IMR-90 (cell line): ENCODE data around the gene CPLX3. TPM values are rescaled to one million over a fixed set of nuclear protein-coding genes. Genes with fewer than 3 reads are reported as not detected.

Experiments
- ATAC-seq: fragments of 200-7000 bp; cut with Tn5 transposase; 2 replicates; pipeline ENCODE4 v1.9.1; 2020; ENCODE audit warnings: low read depth, mild to moderate bottlenecking, moderate library complexity
- Bru-seq: library from RNA; stranded (reverse); fragments of 400-500 nt; gene quantifications from one replicate; lab custom pipeline; 2021; lab: Mats Ljungman, UMichigan
- BruChase-seq, 2 experiments: library from RNA; stranded (reverse); fragments of 400-500 nt; gene quantifications; one replicate each; lab custom pipeline; 2021; lab: Mats Ljungman, UMichigan
- BruUV-seq: library from RNA; stranded (reverse); fragments of 400-500 nt; replicated peaks from 2 replicates; lab custom pipeline; 2021; lab: Mats Ljungman, UMichigan
- CTCF ChIA-PET: fragments of 300-600 bp; formaldehyde crosslinking; extraction: SDS; loops from one replicate; lab custom pipeline; 2021; ENCODE audit warnings: antibody characterized with exemption; lab: Yijun Ruan, JAX
- POLR2A ChIA-PET: fragments of 300-600 bp; sonication (Branson Sonifier 250); formaldehyde crosslinking; loops from one replicate; lab custom pipeline; 2022; ENCODE audit warnings: antibody characterized with exemption; ENCODE audit not compliant: unreplicated experiment; lab: Charles Lee
- DNase-seq: peaks from one replicate; pipeline ENCODE4 v3.0.0; 2013
- H2AFZ ChIP-seq: replicated peaks from 2 replicates; pipeline ENCODE3; 2013; ENCODE audit warnings: low read length, mild to moderate bottlenecking; ENCODE audit not compliant: poor library complexity
- H2AK5ac ChIP-seq: 2 replicates; pipeline ENCODE4 v1.6.1; 2013; ENCODE audit warnings: low read depth, low read length, inconsistent platforms
- H2AK9ac ChIP-seq: replicated peaks from 2 replicates; pipeline ENCODE3; 2013; ENCODE audit warnings: mild to moderate bottlenecking, low read depth, low read length, moderate library complexity; ENCODE audit not compliant: poor library complexity
- H2BK120ac ChIP-seq: 2 replicates; pipeline ENCODE4 v1.6.1; 2013; ENCODE audit warnings: low read depth, low read length, inconsistent platforms
- H2BK15ac ChIP-seq: 3 replicates; pipeline ENCODE4 v1.6.1; 2013; ENCODE audit warnings: low read depth, low read length, inconsistent platforms
- H2BK20ac ChIP-seq: 2 replicates; pipeline ENCODE4 v1.6.1; 2013; ENCODE audit warnings: low read depth, mild to moderate bottlenecking, inconsistent platforms, low read length, moderate library complexity
- H2BK5ac ChIP-seq: 2 replicates; pipeline ENCODE4 v1.6.1; 2013; ENCODE audit warnings: mild to moderate bottlenecking, low read depth, low read length, inconsistent platforms; ENCODE audit not compliant: poor library complexity, severe bottlenecking
- H3K14ac ChIP-seq: replicated peaks from 2 replicates; pipeline ENCODE4 v1.6.1; 2013; ENCODE audit warnings: low read depth, low read length, inconsistent platforms
- H3K18ac ChIP-seq: 2 replicates; pipeline ENCODE4 v1.6.1; 2013; ENCODE audit warnings: low read depth, low read length, control low read depth
- H3K23ac ChIP-seq: 2 replicates; pipeline ENCODE4 v1.6.1; 2013; ENCODE audit warnings: low read depth, low read length, inconsistent platforms
- H3K27ac ChIP-seq: 2 replicates; pipeline ENCODE4 v1.5.1; 2013; ENCODE audit warnings: mild to moderate bottlenecking, control low read depth, low read length; ENCODE audit not compliant: insufficient read depth
- H3K27me3 ChIP-seq: 2 replicates; pipeline ENCODE4 v1.6.1; 2013; ENCODE audit warnings: low read length; ENCODE audit not compliant: control insufficient read depth, insufficient read depth
- H3K36me3 ChIP-seq: 2 replicates; pipeline ENCODE4 v1.6.1; 2013; ENCODE audit warnings: low read length, mixed read lengths; ENCODE audit not compliant: control insufficient read depth, insufficient read depth
- H3K4ac ChIP-seq: 2 replicates; pipeline ENCODE4 v1.6.1; 2013; ENCODE audit warnings: low read depth, low read length, inconsistent platforms
- H3K4me1 ChIP-seq: 2 replicates; pipeline ENCODE4 v1.6.1; 2013; ENCODE audit warnings: low read length, mixed read lengths; ENCODE audit not compliant: control insufficient read depth, insufficient read depth
- H3K4me2 ChIP-seq: 2 replicates; pipeline ENCODE4 v1.6.1; 2013; ENCODE audit warnings: low read depth, mild to moderate bottlenecking, control low read depth, low read length, moderate library complexity
- H3K4me3 ChIP-seq: 2 replicates; pipeline ENCODE4 v1.5.1; 2013; ENCODE audit warnings: low read depth, mild to moderate bottlenecking, control low read depth, low read length, moderate library complexity; ENCODE audit not compliant: insufficient read depth
- H3K56ac ChIP-seq: 2 replicates; pipeline ENCODE4 v1.6.1; 2013; ENCODE audit warnings: low read length, inconsistent platforms; ENCODE audit not compliant: insufficient read depth; ENCODE audit errors: extremely low read depth
- H3K79me1 ChIP-seq, 2 experiments: 2 replicates each; pipeline ENCODE4 v1.6.1; 2013; ENCODE audit warnings: low read length in 2 of 2, inconsistent platforms in 1 of 2, low read depth in 1 of 2
- H3K9ac ChIP-seq: 2 replicates; pipeline ENCODE4 v1.6.1; 2013; ENCODE audit warnings: low read depth, low read length, control low read depth
- H3K9me1 ChIP-seq: 2 replicates; pipeline ENCODE4 v1.6.1; 2013; ENCODE audit warnings: low read length, inconsistent platforms; ENCODE audit not compliant: insufficient read depth
- H3K9me3 ChIP-seq: 2 replicates; pipeline ENCODE4 v1.6.1; 2013; ENCODE audit warnings: low read length; ENCODE audit not compliant: control insufficient read depth, insufficient read depth
- H4K20me1 ChIP-seq: 2 replicates; pipeline ENCODE4 v1.6.1; 2013; ENCODE audit warnings: low read length, inconsistent platforms; ENCODE audit not compliant: insufficient read depth
- H4K5ac ChIP-seq: 2 replicates; pipeline ENCODE4 v1.6.1; 2013; ENCODE audit warnings: mild to moderate bottlenecking, low read depth, low read length, control low read depth
- H4K8ac ChIP-seq, 2 experiments: 2 replicates each; pipeline ENCODE4 v1.6.1; 2013; ENCODE audit warnings: low read depth in 2 of 2, low read length in 2 of 2, control low read depth in 1 of 2, inconsistent platforms in 1 of 2
- H4K91ac ChIP-seq: 2 replicates; pipeline ENCODE4 v1.6.1; 2013; ENCODE audit warnings: low read depth, low read length, inconsistent platforms; ENCODE audit not compliant: insufficient read depth
- MXI1 ChIP-seq: IDR thresholded peaks from 2 replicates; pipeline ENCODE4 v1.6.1; 2012; ENCODE audit warnings: low read depth, mild to moderate bottlenecking, low read length, moderate library complexity, borderline replicate concordance
- RAD21 ChIP-seq: IDR thresholded peaks from 2 replicates; pipeline ENCODE4 v1.6.1; 2012; ENCODE audit warnings: low read length, improper control_type of control experiment
- USF2 ChIP-seq: fragments of 150-350 bp; IDR thresholded peaks from 2 replicates; pipeline ENCODE4 v1.6.1; 2017; ENCODE audit warnings: mild to moderate bottlenecking, antibody characterized with exemption, low read length, low read depth
- WGBS, 2 experiments: methylation state at CpG; one replicate each; pipeline versions ENCODE4 v1.1.5 to v1.1.7; 2013; ENCODE audit warnings: missing lambda C conversion rate in 2 of 2; ENCODE audit not compliant: insufficient read length in 1 of 2; ENCODE audit errors: extremely low coverage in 2 of 2; 5-methylcytosine and 5-hydroxymethylcytosine counted together
- dilution Hi-C: fragments of 300-500 bp; cut with HindIII; formaldehyde crosslinking; loops from one replicate; pipeline ENCODE4 v1.14.3; 2018; ENCODE audit warnings: low sequenced_read_pairs; ENCODE audit not compliant: unreplicated experiment
- in situ Hi-C: fragments of 300-500 bp; cut with MboI; formaldehyde crosslinking; loops from 3 replicates; pipeline ENCODE4 v1.14.3; 2019; ENCODE audit warnings: low sequenced_read_pairs, inconsistent platforms, mixed read lengths
- intact Hi-C: fragments of 100-400 bp; cut with micrococcal nuclease; formaldehyde crosslinking; loops from 2 replicates; pipeline ENCODE4 v1.10.0; 2022
- long read RNA-seq: library from polyadenylated mRNA; unstranded; transcript quantifications from one replicate; pipeline ENCODE4 v2.0.0, GENCODE V29; 2021; ENCODE audit not compliant: unreplicated experiment
- polyA plus RNA-seq, 3 experiments: library from polyadenylated mRNA; depleted of rRNA; stranded (reverse); fragments of >200 nt; gene quantifications; 2 replicates each; pipeline ENCODE4 v1.2.3, GENCODE V29; 2012; ENCODE audit warnings: low replicate concordance in 1 of 3
- total RNA-seq: library from RNA; depleted of rRNA; stranded (reverse); fragments of >200 nt; gene quantifications from 2 replicates; pipeline ENCODE4 v1.2.3, GENCODE V29; 2012; rRNA removed

The CPLX3 gene
- total RNA-seq (not detected in 2 replicates), polyA plus RNA-seq (2012; rRNA removed) (not detected in 2 replicates), Bru-seq, nascent RNA (not detected), BruChase-seq, experiment 1, labeled RNA remaining after a 6-hour chase (not detected), BruChase-seq, experiment 2, labeled RNA remaining after a 2-hour chase (not detected)
- not detected in 2 replicates for polyA plus RNA-seq (2012; cell fraction: cytosol; rRNA removed)
- polyA plus RNA-seq (2012; cell fraction: nucleus; rRNA removed; ENCODE audit: low replicate concordance) = 0.12 and 0.24 TPM in 2 replicates
- long read RNA-seq = 0 reads

GRCh38 chr15:74826364-74826819, at the start of gene CPLX3:
CPLX3 (plus strand) TSS chr15:74826627; CDS start chr15:74826704, 77 bp downstream.
- Histone ChIP-seq H3K9me1 (no peaks in the 10 kb centered on the region), H3K14ac (no peak within 1 kb of the TSS), H2BK120ac (no peak within 1 kb of the TSS), H3K4me1 (no peaks in the 10 kb centered on the region), H3K27ac (no peak within 1 kb of the TSS), H3K27me3 (peaks cover 62% of the 10 kb centered on the region), H2BK20ac (no peak within 1 kb of the TSS), H3K9me3 (no peaks in the 10 kb centered on the region), H2AFZ (no peak within 1 kb of the TSS), H3K18ac (no peak within 1 kb of the TSS), H2AK5ac (no peak within 1 kb of the TSS), H3K23ac (no peak within 1 kb of the TSS), H3K56ac (no peak within 1 kb of the TSS), H3K9ac (no peak within 1 kb of the TSS), H3K4me2 (no peak within 1 kb of the TSS; the same call in 1 of the 2 replicates), H3K4me3 (no peak within 1 kb of the TSS), H2BK5ac (no peak within 1 kb of the TSS), H2BK15ac (no peak within 1 kb of the TSS), H4K5ac (no peak within 1 kb of the TSS), H4K91ac (no peak within 1 kb of the TSS), H3K36me3 (no peaks in the 10 kb centered on the region), H3K4ac (no peak within 1 kb of the TSS), H3K79me1 (no peaks in the 10 kb centered on the region), H2AK9ac (no peak within 1 kb of the TSS), H4K8ac (no peak within 1 kb of the TSS), H4K20me1 (no peaks in the 10 kb centered on the region; the same call in 1 of the 2 replicates)
- CTCF ChIA-PET = no interaction called here
- dilution Hi-C loops (no loop called here), intact Hi-C loops (no loop called here), in situ Hi-C loops (no loop called here)
- DNase-seq = no peak
- TF ChIP-seq USF2 (peak; percentile 54; the same call in 1 of the 2 replicates), MXI1 (peak; percentile 71; the same call in 1 of the 2 replicates), RAD21 (no peak)
- WGBS, 2 experiments = 11% methylated on average over 14 of the region's 44 CpGs; no CpG with 5 or more reads in 1 of the 2 experiments
- POLR2A ChIA-PET = no interaction called here
- peak; percentile 79 for ATAC-seq
- no TSS peak for BruUV-seq
